GM19351 (cell line): Measurements from ENCODE around the gene TASOR.
"Not testable (repeated sequence)": the region's sequence is repeated elsewhere in the genome, so short reads cannot be mapped to it uniquely, and the experiment has no call there.

Source experiments
- ATAC-seq: cut with Tn5 transposase; IDR thresholded peaks from one replicate; pipeline ENCODE4 v1.9.1; 2021; ENCODE audit warnings: mild to moderate bottlenecking, moderate library complexity; ENCODE audit not compliant: unreplicated experiment

TASOR gene, protein sequence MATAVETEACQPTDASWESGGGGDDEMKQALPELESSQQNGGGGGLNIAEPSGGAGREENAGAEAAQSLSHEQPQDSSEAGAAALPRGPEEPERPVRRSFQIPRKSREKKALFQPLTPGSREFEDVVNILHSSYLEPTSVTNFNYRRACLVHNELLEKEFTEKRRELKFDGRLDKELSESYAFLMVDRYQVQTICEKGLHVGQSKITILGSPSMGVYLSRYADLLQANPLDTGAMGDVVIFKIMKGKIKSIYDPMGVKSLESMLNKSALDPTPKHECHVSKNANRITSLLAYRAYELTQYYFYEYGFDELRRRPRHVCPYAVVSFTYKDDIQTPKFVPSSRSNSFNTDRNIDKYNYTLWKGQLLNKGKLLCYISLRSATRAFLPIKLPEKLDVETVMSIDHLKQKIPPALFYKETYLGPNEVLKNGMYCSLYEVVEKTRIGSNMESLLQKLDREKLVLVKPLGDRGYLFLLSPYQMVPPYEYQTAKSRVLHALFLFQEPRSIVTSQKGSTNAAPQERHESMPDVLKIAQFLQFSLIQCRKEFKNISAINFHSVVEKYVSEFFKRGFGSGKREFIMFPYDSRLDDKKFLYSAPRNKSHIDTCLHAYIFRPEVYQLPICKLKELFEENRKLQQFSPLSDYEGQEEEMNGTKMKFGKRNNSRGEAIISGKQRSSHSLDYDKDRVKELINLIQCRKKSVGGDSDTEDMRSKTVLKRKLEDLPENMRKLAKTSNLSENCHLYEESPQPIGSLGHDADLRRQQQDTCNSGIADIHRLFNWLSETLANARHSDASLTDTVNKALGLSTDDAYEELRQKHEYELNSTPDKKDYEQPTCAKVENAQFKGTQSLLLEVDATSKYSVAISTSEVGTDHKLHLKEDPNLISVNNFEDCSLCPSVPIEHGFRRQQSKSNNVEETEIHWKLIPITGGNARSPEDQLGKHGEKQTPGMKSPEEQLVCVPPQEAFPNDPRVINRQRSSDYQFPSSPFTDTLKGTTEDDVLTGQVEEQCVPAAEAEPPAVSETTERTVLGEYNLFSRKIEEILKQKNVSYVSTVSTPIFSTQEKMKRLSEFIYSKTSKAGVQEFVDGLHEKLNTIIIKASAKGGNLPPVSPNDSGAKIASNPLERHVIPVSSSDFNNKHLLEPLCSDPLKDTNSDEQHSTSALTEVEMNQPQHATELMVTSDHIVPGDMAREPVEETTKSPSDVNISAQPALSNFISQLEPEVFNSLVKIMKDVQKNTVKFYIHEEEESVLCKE (N-terminal part only)

DNA sequence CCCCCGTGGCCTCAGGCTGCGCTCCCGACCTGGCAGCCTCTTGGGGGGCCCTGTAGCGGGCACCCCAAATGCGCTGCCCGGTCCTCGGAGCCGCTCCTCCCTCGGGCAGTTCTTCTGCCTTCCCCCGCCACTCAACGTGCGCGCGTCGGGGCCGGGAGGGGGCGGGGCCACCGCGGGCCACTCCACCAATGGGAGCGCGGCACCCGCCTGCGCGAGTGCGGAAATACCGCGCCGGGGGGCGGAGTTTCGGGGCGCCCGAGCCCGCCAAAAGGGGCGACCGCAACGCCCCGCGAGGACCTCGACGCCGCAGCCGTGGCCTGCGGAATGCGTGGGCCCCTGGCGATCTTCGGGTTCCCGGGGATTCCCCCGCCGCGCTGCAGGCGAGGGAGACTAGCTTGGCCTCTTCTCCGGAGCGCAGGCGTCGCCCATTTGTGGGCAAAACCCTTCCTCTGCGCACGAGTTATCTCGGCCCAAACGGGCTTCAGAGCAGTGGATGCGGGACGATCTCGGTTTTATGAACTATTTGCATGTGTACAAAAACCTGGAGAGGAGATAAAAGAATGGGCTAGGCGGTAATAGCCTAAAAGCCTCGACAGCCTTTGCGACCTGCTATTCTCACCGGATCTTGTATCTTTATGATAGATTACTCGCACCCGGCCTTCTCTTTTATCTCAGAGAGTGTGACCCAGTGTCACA lies at the start of gene TASOR:
TSS of gene TASOR (minus strand) at position 144 of the 696 bp plus-strand sequence. CDS start 259 bp downstream, outside the sequence.
- peak; percentile 70 for ATAC-seq

DNA sequence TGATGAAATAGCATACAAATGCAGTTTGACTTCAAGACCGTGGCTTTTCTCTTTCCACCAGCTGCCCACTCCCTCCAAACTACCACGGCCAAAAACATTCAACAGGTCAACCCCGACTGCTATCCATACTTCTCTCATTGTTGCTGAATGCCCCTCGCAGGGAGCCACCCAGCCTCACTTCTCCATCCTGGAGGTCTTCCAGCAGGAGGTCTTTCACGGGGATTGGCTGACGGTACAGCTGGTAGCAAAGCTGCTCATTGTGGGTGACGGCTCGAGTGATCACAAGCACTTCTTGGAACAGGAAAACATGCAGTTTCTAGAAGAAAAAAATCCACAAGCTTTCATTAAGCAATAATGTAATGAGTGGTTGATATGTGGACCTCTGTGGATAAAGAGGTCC lies 49.0 kb upstream of the TASOR start:
- ATAC-seq = no peak

DNA sequence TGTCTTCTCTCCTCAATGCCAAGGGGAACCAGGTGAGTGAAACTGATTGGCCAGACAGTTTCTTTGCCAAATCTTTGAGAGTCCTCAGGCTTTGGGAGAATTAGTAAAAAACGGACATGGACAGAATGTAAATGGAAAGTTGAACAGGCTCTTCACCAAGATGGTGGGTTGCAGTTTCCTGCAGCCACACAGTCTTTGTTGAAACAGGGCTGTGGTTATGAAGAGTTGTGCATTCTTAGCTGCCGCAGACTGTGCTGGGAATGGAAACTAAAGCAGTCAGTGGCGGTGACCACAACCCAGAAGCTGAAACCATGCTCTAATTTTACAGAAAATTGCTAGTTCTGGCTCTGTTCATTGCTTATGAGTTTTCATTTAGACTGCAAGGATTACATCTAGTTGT lies 42.1 kb upstream of the TASOR start:
- peak; percentile 99 for ATAC-seq

DNA sequence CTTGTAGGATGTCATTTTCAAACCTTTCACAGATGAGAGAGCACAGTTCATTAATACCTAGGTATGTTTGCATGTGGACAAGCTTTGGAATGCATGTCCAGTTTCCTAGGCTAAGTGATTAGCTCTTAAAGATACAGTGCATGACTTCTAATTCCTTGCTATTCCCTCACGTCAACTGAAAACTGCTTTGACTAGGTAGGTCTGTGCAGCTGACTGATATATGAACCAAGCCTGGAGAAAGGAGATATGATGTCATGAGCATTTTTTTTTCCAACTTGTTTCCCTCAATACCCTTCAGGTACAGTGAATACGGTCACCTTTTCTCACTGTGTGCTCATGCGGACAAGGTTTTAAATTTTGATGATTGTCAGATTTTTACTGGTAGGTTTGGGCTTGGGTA lies 41.6 kb upstream of the TASOR start:
- no peak for ATAC-seq

DNA sequence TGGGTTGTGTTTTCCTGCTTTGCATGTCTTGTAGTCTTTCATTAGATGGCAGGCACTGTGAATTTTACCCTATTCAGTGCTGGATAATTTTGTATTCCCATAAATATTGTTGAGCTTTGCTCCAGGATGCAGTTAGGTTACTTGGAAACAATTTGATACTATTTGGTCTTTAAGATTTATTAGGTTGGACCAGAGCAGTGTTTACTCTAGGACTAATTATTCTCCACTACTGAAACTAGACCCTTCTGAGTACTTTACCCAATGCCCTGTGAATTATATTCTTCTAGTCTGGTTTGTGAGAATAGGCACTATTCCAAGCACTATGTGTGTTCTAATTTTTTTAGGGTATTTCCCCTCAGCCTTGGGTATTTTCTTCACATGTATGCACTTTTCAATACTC lies 37.8 kb upstream of the TASOR start:
- ATAC-seq = no peak

DNA sequence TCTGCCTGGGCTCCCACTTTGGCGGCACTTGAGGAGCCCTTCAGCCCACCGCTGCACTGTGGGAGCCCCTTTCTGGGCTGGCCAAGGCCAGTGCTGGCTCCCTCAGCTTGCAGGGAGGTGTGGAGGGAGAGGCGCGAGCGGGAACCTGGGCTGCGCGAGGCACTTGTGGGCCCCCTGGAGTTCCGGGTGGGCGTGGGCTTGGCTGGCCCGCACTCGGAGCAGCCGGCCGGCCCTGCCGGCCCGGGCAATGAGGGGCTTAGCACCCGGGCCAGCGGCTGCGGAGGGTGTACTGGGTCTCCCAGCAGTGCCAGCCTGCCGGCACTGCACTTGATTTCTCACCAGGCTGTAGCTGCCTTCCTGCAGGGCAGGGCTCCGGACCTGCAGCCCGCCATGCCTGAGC lies 35.7 kb upstream of the TASOR start:
- not testable (repeated sequence) for ATAC-seq

DNA sequence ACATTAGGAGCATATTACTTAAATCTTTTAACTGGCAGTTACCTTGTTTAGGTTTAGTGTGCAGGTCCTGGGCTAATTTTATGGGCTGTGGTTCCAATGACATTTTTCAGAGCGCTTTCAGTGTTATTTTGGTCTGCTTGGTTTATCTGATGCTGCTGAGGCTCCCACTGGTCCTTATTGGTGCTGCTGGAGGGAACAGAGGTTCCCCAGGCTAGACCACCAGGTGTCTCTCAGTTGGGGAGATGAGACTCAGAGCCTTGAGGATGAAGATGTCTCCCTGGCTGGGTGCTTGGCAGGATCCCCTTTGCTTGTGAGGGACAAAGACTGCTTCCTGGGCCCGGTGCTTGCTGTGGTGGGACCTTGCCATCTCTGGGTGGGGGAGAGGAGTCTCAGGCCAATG lies 28.3 kb upstream of the TASOR start:
- ATAC-seq = no peak

DNA sequence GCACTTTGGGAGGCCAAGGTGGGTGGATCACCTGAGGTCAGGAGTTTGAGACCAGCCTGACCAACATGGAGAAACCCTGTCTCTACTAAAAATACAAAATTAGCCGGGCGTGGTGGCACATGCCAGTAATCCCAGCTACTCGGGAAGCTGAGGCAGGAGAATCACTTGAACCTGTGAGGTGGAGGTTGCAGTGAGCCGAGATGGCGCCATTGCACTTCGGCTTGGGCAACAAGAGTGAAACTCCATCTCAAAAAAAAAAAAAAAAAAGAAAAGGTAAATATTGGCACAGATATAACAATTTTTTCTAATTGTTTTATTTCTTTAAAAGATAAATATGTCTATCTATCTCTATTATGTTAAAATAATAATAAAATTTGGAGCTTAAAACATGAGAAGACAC lies 24.3 kb upstream of the TASOR start:
- not testable (repeated sequence) for ATAC-seq

DNA sequence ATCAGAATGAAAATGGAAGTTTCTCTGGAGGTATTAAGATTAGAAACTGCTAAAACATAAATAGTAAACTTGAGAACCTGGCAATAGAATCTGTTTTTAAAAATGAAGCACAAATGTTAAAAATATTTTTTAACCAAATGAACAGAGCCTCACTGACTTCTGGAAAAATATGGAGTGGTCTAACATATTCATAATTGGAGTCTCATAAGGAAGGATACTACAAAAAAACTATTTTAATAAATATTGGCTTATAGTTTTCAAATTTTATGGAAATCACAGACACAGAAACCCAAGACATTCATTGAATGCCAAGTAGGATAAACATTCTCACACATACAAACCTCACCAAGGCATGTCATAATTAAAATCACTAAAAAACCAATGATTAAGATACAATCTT lies 23.6 kb upstream of the TASOR start:
- no peak for ATAC-seq

DNA sequence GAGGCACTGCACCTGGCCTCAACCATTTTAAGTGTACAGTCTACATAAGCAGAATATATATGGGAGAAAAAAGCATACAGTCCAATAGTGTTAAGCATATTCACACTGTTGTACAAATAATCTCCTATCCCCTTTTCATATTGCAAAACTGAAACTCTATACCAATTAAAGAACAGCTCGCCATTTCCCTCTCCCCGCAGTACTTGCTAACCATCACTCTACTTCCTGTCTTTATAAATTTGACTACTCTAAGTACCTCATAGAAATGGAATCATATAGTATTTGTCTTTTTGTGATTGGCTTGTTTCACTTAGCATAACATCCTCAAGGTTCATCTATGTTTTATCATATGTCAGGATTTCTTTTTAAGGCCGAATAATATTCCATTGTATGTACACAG lies 21.6 kb upstream of the TASOR start:
- ATAC-seq = no peak

DNA sequence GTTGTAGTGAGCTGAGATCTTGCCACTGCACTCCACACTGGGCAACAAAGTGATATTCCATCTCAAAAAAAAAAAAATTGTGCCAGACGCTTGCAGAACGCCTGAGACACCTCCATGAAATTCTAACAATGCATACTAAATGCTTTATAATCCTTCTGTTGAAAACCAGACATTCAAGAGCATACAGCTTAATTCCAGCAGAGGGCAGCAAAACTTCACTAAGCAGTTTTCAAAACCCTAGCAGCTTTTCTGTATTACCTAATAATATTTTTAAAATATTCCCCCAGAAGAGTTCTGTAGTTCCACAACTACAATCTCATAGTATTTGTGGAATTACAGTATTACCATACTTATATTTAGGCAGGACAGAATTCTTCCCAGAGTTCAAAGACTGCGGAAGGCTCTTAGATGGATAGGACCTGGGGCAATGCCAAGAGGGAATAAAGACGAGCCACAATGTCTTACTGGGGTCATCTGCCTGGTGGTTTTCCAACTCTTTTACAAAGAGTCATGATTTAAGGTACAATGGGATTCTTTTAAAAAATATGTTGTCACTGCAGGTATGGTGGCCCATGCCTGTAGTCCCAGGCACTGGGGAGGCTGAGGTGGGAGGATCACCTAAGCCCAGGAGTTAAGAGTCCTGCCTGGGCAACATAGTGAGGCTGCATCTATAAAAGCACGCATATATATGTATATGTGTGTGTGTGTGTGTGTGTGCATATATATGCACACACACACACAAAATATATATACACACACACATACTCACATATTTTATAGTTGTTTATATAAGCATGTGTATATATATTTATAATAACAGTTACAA lies 19.6 kb upstream of the TASOR start:
- ATAC-seq = no peak

DNA sequence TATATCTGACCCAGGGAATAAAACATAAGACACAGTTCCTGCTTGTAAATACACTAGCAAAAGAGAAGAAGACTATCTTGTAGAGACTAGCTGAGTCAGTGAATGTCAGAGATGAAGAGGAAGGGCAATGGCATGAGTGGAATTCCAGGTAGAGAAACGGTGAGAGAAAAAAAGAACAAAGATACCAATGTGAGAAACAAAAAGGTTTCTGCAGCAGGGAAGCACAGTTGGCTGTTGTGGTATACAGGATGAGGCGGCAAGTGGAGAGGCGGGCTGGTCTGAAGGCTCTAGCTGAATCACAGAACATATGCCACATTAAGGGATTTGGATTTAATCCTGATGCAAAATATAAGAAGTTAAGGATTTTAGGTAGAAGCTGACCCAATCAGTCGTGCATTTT lies 17.1 kb upstream of the TASOR start:
- no peak for ATAC-seq

DNA sequence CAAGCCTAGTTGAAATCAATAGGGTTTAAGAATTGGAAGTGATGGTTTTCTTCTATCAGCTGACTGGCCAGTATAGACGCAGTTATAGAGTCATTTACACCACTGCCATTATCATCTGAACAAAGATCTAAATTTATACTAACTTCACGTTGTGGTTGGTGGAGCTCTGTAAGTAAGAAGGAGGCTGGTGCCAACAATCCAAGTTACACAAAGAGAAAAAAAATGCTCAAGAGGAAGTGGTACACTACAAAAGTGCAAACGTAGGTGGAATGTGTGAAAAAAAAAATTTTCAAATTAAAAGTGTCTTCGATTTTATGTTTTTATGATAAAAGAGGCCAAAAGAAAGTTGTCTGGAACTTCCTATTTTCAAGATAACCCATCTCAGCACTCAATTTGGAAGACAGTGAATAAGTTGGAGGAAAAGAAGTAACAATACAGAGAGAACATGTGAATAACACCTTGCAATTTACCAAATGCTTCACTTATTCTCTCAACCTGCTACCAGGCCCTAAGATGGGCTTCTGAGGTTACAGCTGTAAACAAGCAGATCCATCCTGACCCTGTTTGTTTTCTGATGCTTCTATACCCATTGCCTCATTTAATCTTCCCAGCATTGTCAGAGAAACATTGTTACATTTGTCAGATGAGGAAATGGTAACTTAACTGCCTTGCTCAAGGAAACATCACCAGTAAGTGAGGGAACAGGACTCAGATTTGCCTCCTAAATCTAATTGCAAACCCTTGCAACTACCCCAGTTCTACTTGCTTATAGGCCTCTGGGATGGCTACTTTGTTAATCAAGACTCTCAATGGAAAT lies 12.0 kb upstream of the TASOR start:
- ATAC-seq = no peak

DNA sequence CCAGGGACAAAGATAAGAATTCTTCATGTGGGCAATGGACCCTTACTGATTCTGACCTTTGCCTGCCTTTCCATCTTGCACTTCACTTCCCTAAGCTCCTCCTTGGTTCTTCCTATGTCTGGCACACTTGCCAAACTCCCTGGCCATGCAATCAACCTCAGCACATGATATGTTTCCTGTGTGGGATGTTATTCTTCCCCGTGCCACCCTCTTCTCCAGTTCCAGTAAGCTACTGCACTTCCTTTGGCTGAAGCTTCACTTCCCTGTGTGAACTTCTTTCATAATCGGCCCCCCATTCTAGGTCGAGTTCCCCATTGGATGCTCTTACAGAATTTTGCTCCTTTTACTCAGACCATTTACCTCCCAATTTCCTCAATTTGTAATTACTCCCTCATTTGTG lies 10.7 kb upstream of the TASOR start:
- no peak for ATAC-seq

DNA sequence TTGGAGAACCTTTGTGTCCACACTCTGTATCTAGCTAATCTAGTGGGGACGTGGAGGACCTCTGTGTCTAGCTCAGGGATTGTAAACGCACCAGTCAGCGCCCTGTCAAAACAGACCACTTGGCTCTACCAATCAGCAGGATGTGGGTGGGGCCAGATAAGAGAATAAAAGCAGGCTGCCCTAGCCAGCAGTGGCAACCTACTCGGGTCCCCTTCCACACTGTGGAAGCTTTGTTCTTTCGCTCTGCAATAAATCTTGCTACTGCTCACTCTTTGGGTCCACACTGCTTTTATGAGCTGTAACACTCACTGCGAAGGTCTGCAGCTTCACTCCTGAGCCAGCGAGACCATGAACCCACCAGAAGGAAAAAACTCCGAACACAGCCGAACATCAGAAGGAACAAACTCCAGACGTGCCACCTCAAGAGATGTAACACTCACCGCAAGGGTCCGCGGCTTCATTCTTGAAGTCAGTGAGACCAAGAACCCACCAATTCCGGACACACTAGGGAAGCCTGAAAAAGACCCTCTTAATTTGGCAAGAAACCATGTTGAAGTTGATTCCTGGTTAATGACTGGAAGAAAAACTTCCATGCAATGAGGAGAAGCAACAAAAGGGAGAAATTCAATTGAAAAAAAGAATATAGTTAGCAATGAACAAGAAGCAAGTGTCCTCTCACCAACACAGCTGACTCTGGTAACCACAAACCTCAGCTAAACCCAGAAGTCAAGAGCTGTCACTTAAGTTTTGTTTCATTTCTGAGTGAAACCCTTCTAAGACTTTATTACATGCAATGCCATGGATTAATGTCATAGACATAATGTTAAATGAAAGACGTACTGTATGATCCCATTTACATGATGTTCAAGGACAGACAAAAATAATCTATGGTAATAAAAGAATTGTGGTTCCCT lies 9.7 kb upstream of the TASOR start:
- ATAC-seq = peak; percentile 66

DNA sequence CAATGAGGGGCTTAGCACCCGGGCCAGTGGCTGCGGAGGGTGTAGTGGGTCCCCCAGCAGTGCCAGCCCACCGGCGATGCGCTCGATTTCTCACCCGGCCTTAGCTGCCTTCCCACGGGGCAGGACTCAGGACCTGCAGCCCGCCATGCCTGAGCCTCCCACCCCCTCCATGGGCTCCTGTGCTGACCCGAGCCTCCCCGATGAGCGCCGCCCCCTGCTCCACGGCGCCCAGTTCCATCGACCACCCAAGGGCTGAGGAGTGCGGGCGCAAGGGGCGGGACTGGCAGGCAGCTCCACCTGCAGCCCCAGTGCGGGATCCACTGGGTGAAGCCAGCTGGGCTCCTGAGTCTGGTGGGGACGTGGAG lies 8.9 kb upstream of the TASOR start:
- ATAC-seq = not testable (repeated sequence)

DNA sequence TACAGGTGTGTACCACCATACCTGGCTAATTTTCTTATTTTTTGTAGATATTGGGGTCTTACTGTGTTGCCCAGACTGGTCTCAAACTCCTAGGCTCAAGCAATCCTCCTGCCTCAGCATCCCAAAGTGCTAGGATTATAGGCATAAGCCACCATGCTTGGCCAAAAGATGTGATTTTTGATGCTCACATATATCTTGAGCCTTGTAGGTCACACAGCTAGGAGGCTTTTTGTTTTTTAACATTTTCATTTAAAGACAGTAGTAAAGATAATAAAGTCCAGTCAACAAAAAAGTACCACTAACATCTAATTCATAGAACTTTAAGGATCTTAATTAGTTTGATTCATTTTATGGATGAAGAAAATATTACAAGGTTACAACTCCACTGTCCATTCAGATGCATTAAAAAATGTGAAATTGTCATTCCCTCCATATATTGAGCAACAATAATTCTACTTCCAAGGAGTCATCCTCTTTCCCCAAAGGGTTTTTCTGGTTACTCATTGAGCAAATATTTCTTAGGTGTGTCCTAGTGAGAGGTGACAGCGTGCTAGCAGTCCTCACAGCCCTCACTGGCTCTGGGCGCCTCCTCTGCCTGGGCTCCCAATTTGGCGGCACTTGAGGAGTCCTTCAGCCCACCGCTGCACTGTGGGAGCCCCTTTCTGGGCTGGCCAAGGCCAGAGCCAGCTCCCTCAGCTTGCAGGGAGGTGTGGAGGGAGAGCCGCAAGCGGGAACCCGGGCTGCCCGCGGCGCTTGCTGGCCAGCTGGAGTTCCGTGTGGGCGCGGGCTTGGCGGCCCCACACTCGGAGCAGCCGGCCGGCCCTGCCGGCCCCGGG lies 8.3 kb upstream of the TASOR start:
- no peak for ATAC-seq
